Measurements from ENCODE around the gene PRMT7.

The PRMT7 gene

DNA sequence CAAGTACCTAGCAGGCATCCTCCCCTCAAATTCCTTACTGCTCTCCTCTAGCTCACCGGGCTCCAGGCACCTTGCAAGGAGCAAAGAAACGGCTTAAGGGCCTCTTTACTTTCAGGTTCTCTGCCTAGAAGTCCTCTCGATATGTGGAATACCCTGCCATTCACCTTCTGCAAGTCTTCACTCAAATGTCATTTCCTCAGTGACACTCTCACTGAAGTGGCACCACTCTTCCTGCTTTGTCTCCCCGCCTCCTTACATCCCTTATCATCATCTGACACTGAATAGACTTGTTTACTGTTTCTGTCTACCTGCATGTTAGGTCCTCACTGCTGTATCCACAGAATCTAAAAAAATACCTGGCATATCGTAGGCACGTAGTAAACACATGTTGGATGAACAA is 1.0 kb upstream of the PRMT7 start:
- DNase-seq, result no peak

- DNase-seq, result no peak
Observed at GRCh38 chr16:68310437-68310773, 414 bp upstream of the PRMT7 start.

DNA sequence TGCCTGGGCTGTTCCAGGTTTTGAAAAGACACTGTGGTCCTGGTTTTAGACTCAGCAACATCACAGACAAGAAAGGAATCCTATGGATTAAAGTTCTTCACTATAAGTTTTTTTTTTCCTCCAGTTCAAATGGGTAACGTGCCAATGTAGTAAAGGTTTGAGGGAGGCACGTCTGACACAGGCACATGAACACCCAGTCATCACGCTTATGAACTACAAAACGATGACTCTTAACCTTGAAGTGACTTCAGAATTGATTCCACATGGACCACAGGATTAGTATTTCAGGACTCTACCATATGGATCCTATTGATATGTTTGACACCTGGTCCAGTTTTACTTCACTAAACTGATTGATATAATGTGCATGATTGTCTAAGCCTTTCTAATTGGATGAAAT is 2.3 kb downstream of the PRMT7 start:
- DNase-seq, result no peak

DNA sequence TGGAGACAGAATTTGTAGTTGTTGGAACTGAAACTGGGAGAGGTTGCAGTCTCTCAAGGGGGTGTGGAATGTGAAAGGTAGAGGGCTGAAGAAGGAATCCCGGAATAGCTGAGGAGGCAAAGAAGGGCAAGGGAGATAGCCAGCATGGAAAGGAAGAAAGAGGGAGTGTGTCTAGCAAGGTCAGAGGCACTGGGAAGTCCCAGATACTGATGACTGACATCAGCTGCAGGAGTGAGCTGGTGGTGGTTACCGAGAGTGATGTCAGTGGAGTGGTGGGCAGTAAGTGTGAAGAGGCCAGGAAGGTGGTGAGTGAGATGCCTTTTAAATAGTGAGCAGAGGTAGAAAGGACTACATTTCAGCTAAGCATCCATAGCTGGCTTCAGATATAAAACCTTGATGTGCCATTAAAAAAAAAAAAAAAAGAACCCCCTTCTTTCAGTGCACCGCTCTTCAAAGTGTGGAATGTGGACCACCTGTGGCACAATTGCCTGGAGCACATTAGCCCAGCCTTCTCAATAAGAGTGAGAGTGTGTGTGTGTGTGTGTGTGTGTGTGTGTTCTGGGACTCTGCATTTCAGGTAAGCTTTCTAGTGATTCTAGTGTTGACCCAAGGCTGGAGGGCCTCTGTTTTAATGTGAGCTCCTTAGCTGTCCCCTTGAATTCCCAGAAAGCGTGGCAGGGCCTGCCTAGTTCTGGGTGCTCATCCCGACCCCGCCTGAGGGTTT is 8.5 kb downstream of the PRMT7 start:
- DNase-seq, result no peak

DNA sequence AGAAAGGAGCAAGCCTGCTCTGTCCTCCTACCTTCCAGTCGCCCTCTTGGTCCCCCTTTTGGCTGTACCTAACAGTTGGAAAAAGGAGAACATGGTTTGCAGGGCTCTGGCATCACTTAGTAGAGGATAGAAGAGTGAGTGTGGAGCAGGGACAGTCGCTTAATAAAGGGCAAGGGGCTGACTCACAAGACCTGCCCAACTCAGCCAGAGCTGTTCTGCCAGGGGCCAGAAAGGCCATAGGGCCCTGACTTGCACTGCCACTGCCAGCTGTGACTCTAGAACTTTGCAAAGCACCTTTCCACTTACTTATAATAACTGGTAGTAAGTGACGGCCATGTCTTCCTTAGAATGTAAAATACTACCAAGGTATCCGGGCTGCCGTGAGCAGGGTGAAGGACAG is 13.5 kb downstream of the PRMT7 start:
- DNase-seq, result no peak

GRCh38 chr16:68324780-68325357 is 14.1 kb downstream of the PRMT7 start:
- DNase-seq, result no peak

GRCh38 chr16:68328151-68328859 is 17.5 kb downstream of the PRMT7 start:
- peak; percentile 78 for DNase-seq

DNA sequence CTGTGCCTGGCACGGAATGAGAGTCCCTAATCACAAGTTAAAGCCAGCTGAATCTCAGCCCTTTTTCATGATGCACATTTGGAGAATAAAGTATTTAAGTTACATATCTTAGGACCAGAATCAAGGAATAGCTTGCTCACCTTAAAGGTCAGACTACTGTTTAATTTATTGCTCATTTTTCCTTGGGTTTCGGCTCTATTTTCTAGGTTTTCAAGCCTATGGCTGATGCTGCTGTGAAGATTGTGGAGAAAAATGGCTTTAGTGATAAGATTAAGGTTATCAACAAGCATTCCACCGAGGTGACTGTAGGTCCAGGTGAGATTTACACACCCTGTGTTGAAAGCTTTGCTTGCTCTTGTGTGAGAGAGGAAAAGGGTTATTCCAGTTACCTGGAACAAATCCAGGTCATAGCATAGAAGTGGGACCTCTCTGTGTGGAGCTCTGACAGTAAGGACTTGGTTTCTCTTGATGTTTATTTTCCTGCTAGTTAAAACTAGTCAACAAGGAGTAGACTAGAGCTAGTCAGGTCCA is 18.1 kb downstream of the PRMT7 start:
- no peak for DNase-seq

DNA sequence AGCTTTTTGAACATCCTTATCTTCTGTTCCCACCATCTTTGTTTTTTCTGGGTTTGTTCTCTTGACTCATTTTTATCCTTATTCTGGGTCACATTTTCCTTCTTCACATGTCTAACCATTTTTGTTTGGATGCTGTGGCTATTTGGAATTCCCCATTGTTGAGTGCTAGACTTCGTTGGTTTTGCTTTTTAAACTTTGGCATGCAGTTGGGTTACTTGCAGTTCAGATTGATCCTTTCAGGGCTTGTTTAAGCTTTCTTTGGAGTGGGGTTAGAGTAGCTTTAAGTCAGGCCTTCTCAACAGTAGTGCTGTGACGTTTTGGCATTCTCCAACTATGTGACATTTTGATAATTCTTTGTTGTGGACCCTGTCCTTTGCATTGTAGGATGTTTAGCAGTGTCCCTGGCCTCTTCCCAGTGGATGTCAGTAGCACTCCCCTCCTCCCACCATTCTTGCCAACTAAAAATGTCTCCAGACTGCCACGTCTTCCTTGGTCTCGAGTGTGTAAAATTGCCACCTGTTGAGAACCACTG is 21.1 kb downstream of the PRMT7 start:
- no peak for DNase-seq

- DNase-seq, result no peak
Observed at GRCh38 chr16:68332411-68333121, 21.7 kb downstream of the PRMT7 start.

DNA sequence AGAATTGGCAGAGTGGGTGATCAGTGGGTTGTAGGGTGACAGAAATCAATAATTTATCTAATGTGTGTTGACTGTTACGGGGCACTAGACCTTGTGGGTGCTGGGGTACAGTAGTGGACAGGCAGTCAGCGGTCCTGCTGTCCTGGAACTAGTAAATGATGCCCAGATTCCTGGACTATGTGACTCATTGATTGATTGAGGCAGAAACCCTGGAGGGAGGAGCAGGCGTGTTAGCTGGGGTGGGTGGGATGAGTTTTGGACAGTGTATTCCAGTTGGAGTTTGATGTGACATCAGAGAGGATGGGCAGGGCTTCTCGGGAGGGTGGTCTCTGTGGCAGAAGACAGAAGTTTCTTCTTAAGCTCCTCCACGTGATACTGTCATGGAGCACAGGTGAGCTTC is 24.4 kb downstream of the PRMT7 start:
- no peak for DNase-seq

- DNase-seq, result no peak
Observed at GRCh38 chr16:68338326-68339119, 27.7 kb downstream of the PRMT7 start.

DNA sequence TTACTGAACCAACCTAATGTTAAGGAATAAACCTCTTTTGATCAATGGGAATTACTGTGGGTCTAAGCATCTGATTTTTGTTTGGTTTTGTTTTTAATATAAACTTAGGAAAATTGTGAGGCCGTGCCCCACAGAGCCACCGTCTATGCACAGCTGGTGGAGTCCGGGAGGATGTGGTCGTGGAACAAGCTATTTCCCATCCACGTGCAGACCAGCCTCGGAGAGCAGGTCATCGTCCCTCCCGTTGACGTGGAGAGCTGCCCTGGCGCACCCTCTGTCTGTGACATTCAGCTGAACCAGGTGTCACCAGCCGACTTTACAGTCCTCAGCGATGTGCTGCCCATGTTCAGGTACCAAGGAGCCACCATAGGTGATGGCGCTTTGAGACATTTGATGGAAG is 28.4 kb downstream of the PRMT7 start:
- no peak for DNase-seq

GRCh38 chr16:68342620-68343019 is 31.8 kb downstream of the PRMT7 start:
- DNase-seq, result no peak

DNA sequence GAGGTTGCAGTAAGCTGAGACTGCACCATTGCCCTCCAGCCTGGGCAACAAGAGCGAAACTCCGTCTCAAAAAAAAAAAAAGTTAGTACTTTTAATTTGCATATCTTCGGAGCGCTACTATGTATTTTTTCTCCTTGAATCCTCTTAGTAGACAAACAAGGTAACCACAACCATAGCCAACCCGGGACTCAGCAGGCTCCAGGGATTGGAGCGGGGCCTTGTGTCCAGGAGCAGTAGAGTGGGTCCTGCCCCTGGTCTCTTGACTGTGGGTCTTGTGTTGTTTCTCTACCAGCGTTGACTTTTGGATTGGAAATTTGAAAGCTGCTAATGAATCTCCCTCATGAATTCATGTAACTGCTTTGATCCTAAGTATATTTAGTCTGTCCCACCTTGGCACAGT is 32.3 kb downstream of the PRMT7 start:
- no peak for DNase-seq

DNA sequence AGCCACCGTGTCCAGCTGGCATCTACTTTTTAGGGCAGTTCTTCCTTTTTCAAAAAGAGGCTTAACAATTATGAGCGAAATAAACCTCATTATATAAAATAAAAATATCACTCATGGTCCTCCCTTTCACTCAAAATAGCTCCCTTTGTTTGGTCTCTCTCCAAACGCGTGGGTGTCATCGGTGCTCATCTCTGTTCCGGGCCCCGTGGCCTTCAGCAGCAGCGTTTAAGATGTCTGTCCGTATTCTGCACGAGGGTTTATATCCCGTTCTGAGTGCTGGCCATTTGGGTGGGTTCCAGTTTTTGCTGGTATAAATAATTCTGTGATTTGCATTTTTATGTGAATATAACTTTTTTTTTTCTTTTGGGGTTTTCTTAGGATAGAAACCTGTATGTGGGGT is 33.4 kb downstream of the PRMT7 start:
- no peak for DNase-seq

- DNase-seq, result no peak
Observed at GRCh38 chr16:68345351-68345810, 34.6 kb downstream of the PRMT7 start.

DNA sequence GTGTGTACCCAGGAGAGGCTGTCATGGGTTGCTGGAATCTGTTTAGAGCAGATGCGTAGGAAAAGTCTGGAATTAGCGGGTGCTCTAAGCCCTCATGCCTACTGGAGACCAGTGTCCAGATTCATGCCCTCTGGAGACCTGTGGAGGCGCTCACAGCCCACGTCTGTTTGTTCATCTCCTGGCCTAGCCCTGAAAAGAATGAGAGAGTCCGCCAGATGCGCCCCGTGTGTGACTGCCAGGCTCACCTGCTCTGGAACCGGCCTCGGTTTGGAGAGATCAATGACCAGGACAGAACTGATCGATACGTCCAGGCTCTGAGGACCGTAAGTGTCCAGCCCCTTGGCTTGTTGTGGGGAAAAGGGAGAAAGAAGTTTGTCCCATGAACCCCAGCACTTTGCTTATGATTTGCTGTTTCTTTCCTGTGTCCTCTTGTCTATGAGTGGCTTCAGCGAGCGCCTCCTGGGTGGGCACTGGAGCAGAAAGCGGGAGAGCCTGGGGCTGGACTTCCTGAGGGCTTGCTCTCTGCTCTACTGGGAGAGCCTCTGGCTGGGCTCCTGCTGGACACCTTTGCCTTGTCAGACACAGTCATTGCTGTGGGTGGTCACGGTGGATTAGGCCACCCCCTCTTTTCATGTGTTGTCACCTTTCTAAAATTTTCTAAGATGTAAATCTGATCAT is 35.3 kb downstream of the PRMT7 start:
- no peak for DNase-seq

DNA sequence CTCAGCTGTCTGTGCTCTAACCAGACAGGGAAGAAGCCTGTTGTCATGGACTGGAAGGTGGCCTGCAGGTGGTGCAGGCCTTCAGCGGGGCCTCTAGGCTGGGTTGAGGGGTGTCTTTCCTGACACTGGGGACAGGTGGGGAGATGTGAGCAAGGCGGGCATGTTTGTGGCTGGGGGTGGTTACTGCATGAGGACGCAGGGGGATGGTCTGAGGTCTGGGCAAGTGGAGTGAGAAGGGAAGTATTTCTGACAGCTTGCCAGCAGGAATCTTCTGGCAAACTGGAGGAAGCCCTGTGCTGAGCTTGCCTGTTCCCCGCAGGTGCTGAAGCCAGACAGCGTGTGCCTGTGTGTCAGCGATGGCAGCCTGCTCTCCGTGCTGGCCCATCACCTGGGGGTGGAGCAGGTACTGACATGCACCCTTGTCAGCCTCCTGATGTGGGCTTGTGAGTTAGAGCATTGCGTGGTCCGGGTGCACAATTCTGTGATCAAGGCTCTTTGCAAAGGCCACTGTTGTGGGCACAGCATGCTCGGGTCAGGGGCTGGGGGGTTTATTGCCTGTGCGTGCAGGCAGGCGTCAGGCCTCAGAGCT is 36.2 kb downstream of the PRMT7 start:
- no peak for DNase-seq

DNA sequence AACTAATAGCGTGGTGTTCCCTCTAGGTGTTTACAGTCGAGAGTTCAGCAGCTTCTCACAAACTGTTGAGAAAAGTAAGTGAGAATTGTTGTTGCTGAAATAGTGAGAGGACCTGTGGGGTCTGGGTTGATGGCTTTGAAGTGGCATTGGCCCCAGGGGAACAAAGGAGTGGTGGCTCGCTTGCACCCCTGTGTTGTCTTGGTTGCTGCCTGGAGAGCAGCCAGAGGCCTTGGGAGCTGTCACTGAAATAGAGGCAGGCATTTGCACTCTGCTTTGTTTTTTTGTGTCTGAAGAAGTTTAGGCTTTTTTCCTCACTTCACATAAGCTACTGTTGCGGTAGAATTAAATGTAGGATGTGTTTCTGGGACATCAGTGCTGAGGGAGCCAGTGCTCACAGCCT is 36.8 kb downstream of the PRMT7 start:
- no peak for DNase-seq

Measured in amniotic stem cell (primary cell).